Transverse colon (tissue), 4 donors: ENCODE results near the gene SSPN. TPM values are rescaled to one million over a fixed set of nuclear protein-coding genes. Genes with fewer than 3 reads are reported as not detected.

ENCODE experiments used
- DNase-seq: peaks from one replicate; pipeline ENCODE4 v3.0.0-alpha.2; 2019
- H3K27ac ChIP-seq, 4 donors: fragments of 200-600 bp; sonication (generic); 2 replicates each; pipeline ENCODE4 v1.5.1; 2016 to 2018; ENCODE audit warnings: inconsistent platforms in 4 of 4
- H3K27me3 ChIP-seq: fragments of 200-600 bp; sonication (generic); 2 replicates; pipeline ENCODE4 v1.5.1; 2017; ENCODE audit warnings: inconsistent platforms
- H3K36me3 ChIP-seq, 4 donors: fragments of 200-600 bp; sonication (generic); 2 replicates each; pipeline ENCODE4 v1.5.1; 2017 to 2019; ENCODE audit warnings: inconsistent platforms in 4 of 4
- H3K4me1 ChIP-seq, 4 donors: fragments of 200-600 bp; sonication (generic); 2 replicates each; pipeline ENCODE4 v1.5.1; 2017 to 2020; ENCODE audit warnings: inconsistent platforms in 4 of 4
- H3K4me3 ChIP-seq, 4 donors: fragments of 200-600 bp; sonication (generic); 1 replicate in 1 of 4; 2 replicates in 3 of 4; pipeline versions ENCODE4 v1.5.1 to v1.6.1; 2017 to 2019; ENCODE audit warnings: inconsistent platforms in 4 of 4
- H3K9me3 ChIP-seq, 2 donors: fragments of 200-600 bp; sonication (generic); 2 replicates each; pipeline ENCODE4 v1.5.1; 2017 to 2019; ENCODE audit warnings: inconsistent platforms in 2 of 2
- EP300 ChIP-seq: sonication (generic); formaldehyde crosslinking; IDR thresholded peaks from one replicate; pipeline ENCODE4 v1.6.1; 2017; ENCODE audit warnings: antibody characterized with exemption, low read depth
- POLR2A ChIP-seq: fragments of 450-650 bp; IDR thresholded peaks from one replicate; pipeline ENCODE4 v1.6.1; 2016; ENCODE audit warnings: antibody characterized with exemption, mild to moderate bottlenecking, moderate library complexity
- POLR2AphosphoS5 ChIP-seq, 3 donors: sonication (generic); formaldehyde crosslinking; IDR thresholded peaks; one replicate each; pipeline ENCODE4 v1.6.1; 2016; ENCODE audit warnings: antibody characterized with exemption in 3 of 3
- WGBS, 2 donors: methylation state at CpG; one replicate each; pipeline ENCODE4 v1.1.5; 2018; ENCODE audit warnings: low coverage in 1 of 2; 5-methylcytosine and 5-hydroxymethylcytosine counted together
- in situ Hi-C, 4 donors: fragments of 200-750 bp; cut with MboI; loops; one replicate each; pipeline versions ENCODE4 v1.15.0 to v1.15.1; 2017; ENCODE audit warnings: low sequenced_read_pairs in 3 of 4, low pct_ligation_motif_present in 1 of 4, low pct_unique_long_range_greater_than_20kb in 1 of 4
- intact Hi-C: fragments of 100-400 bp; cut with DNase I; formaldehyde crosslinking; loops from one replicate; pipeline ENCODE4 v1.15.1; 2023; ENCODE audit warnings: low total_unique reads
- total RNA-seq, 4 donors: library from RNA; depleted of rRNA; stranded (reverse); fragments of >200 nt; gene quantifications; one replicate each; pipeline ENCODE4 v1.1.0, GENCODE V29; 2016
- TF ChIP-seq, protein P1 (sequence below), 5 experiments: fragments of 200-600 bp in 3 of 5; fragments of 450-650 bp in 2 of 5; sonication (generic) in 3 of 5; IDR thresholded peaks; 1 replicate in 2 of 5; 2 replicates in 3 of 5; pipeline ENCODE4 v1.5.1; 2016 to 2017; ENCODE audit warnings: antibody characterized with exemption in 5 of 5, inconsistent platforms in 3 of 5, mild to moderate bottlenecking in 2 of 5, moderate library complexity in 1 of 5

SSPN gene
- total RNA-seq, 4 donors from 2014 or later, result 4.5 to 103 (median 15.0) TPM

GRCh38 chr12:26278266-26278665 is 82.9 kb downstream of the SSPN start:
- no peak for DNase-seq
- 44% methylated on average over 1 of the region's 1 CpG; no CpG with 5 or more reads in 1 of the 2 donors for WGBS, 2 donors
- Histone ChIP-seq H3K27me3 (no peaks in the 10 kb centered on the region), H3K9me3 (no peaks in the 10 kb centered on the region), H3K4me3 (no peak overlapping the region), H3K36me3 (no peaks in the 10 kb centered on the region), H3K4me1 (peaks cover 8 to 18% (median 13%) of the 10 kb centered on the region in 4 donors), H3K27ac (no peak overlapping the region)
- intact Hi-C loops (no loop called here), in situ Hi-C loops (no loop called here)
- TF ChIP-seq POLR2A, result no peak
- TF ChIP-seq, protein P1, sequence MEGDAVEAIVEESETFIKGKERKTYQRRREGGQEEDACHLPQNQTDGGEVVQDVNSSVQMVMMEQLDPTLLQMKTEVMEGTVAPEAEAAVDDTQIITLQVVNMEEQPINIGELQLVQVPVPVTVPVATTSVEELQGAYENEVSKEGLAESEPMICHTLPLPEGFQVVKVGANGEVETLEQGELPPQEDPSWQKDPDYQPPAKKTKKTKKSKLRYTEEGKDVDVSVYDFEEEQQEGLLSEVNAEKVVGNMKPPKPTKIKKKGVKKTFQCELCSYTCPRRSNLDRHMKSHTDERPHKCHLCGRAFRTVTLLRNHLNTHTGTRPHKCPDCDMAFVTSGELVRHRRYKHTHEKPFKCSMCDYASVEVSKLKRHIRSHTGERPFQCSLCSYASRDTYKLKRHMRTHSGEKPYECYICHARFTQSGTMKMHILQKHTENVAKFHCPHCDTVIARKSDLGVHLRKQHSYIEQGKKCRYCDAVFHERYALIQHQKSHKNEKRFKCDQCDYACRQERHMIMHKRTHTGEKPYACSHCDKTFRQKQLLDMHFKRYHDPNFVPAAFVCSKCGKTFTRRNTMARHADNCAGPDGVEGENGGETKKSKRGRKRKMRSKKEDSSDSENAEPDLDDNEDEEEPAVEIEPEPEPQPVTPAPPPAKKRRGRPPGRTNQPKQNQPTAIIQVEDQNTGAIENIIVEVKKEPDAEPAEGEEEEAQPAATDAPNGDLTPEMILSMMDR (IDR thresholded peaks at IDR 0.05), result no peak
- TF ChIP-seq EP300, result no peak
- no peak for TF ChIP-seq POLR2AphosphoS5 (IDR thresholded peaks at IDR 0.05)

DNA sequence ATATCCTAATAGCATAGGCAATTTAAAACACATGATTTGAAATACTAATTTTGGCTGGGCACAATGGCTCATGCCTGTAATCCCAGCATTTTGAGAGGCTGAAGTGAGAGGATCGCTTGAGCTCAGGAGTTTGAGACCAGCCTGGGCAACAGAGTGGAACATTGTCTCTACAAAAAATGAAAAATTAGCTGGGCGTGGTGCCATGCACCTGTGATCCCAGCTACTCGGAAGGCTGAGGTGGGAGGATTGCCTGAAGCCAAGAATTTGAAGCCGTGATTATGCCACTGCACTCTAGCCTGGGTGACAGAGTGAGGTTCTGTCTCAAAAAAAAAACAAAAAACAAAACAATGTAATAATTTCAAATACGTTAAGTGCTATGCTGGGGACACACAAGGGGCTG is 83.3 kb downstream of the SSPN start:
- no peaks in the 10 kb centered on the region for H3K36me3 ChIP-seq
- H3K27ac ChIP-seq, result no peak overlapping the region
- no peak for DNase-seq
- no peak overlapping the region for H3K4me3 ChIP-seq
- whole genome bisulfite sequencing, 2 donors, result 69 to 84% methylated on average over 4 to 5 of the region's 5 CpGs
- intact Hi-C loops, result no loop called here
- in situ Hi-C loops, result no loop called here
- H3K9me3 ChIP-seq, result no peaks in the 10 kb centered on the region
- no peak for TF ChIP-seq POLR2A
- TF ChIP-seq, protein P1 (IDR thresholded peaks at IDR 0.05), result no peak
- no peak for TF ChIP-seq POLR2AphosphoS5 (IDR thresholded peaks at IDR 0.05)
- TF ChIP-seq EP300, result no peak
- peaks cover 8 to 18% (median 13%) of the 10 kb centered on the region in 4 donors for H3K4me1 ChIP-seq
- no peaks in the 10 kb centered on the region for H3K27me3 ChIP-seq

GRCh38 chr12:26279091-26279490 is 83.7 kb downstream of the SSPN start:
- TF ChIP-seq POLR2A, result no peak
- TF ChIP-seq, protein P1 (IDR thresholded peaks at IDR 0.05), result no peak
- no peak for TF ChIP-seq POLR2AphosphoS5 (IDR thresholded peaks at IDR 0.05)
- no peak for TF ChIP-seq EP300
- DNase-seq, result no peak
- Histone ChIP-seq H3K27ac (no peak overlapping the region), H3K4me1 (peaks cover 8 to 13% (median 11%) of the 10 kb centered on the region in 4 donors), H3K27me3 (no peaks in the 10 kb centered on the region), H3K36me3 (no peaks in the 10 kb centered on the region), H3K9me3 (no peaks in the 10 kb centered on the region), H3K4me3 (no peak overlapping the region)
- intact Hi-C loops (no loop called here), in situ Hi-C loops (no loop called here)

DNA sequence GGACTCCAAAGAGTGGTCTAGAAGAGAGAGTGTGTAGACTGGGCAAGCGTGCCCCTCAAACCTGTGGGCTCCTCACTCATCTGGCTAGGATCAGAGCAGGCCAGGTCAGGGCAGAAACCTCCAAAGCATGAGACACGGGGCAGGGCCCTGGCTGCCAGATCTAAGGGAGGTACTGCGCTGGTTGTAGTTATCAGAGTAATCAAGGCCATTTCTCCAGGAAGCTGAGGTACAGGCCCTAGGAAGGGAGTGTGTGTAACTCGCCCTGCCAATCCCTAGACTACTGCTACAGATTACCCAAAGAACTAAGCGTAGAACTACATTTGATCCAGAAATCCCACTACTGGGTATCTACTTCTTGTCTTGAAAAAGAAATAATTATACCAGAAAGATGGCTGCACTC is 84.5 kb downstream of the SSPN start:
- Histone ChIP-seq H3K4me1 (peaks cover 3 to 5% (median 4%) of the 10 kb centered on the region in 4 donors), H3K27me3 (no peaks in the 10 kb centered on the region), H3K36me3 (no peaks in the 10 kb centered on the region), H3K27ac (no peak overlapping the region), H3K4me3 (no peak overlapping the region), H3K9me3 (no peaks in the 10 kb centered on the region)
- no peak for DNase-seq
- 77 to 96% methylated on average over 4 to 5 of the region's 5 CpGs for WGBS, 2 donors
- in situ Hi-C loops, result no loop called here
- intact Hi-C loops, result no loop called here
- TF ChIP-seq, protein P1 (IDR thresholded peaks at IDR 0.05), result no peak
- no peak for TF ChIP-seq POLR2A
- TF ChIP-seq EP300, result no peak
- no peak for TF ChIP-seq POLR2AphosphoS5 (IDR thresholded peaks at IDR 0.05)
